Measurements from ENCODE around the gene MTIF2. TPM values are rescaled to one million over a fixed set of nuclear protein-coding genes. Genes with fewer than 3 reads are reported as not detected.
"Not testable (repeated sequence)": the region's sequence is repeated elsewhere in the genome, so short reads cannot be mapped to it uniquely, and the experiment has no call there.

Gene MTIF2
- total and polyA plus RNA-seq, 8 donors: 7.1 to 32.1 (median 21.1) TPM

GRCh38 chr2:55200416-55200815 lies 68.6 kb downstream of the MTIF2 start:
- intact Hi-C loops (cut with DNase I; ENCODE audit: low total_unique reads): no loop called here
- DNase-seq: no peak
- no peak for TF ChIP-seq POLR2A (IDR thresholded peaks at IDR 0.05)
- TF ChIP-seq CTCF (IDR thresholded peaks at IDR 0.05): no peak
- no peak for TF ChIP-seq EP300 (IDR thresholded peaks at IDR 0.05)
- H3K36me3 ChIP-seq: peaks cover 0 to 51% (median 37%) of the 10 kb centered on the region in 4 donors
- no peak overlapping the region for H3K27ac ChIP-seq
- no peaks in the 10 kb centered on the region for H3K4me1 ChIP-seq
- peaks cover 0 to 5% (median 2%) of the 10 kb centered on the region in 4 donors for H3K9me3 ChIP-seq
- no peak overlapping the region for H3K4me3 ChIP-seq
- no peaks in the 10 kb centered on the region for H3K27me3 ChIP-seq
- 91 to 100% (median 97%) methylated on average over 1 of the region's 1 CpG for WGBS, 5 donors

- no peak for DNase-seq
- TF ChIP-seq POLR2AphosphoS5 (IDR thresholded peaks at IDR 0.05): no peak
- no peak for TF ChIP-seq EP300 (IDR thresholded peaks at IDR 0.05)
- TF ChIP-seq POLR2A (IDR thresholded peaks at IDR 0.05): no peak
- no peak for TF ChIP-seq CTCF (IDR thresholded peaks at IDR 0.05)
- no peak overlapping the region for H3K4me3 ChIP-seq
- peaks cover 0 to 4% (median 0%) of the 10 kb centered on the region in 4 donors for H3K9me3 ChIP-seq
- H3K27ac ChIP-seq: no peak overlapping the region
- WGBS, 5 donors: 92 to 100% (median 96%) methylated on average over 2 of the region's 2 CpGs
- H3K27me3 ChIP-seq: no peaks in the 10 kb centered on the region
- intact Hi-C loops (cut with DNase I; ENCODE audit: low total_unique reads): no loop called here
- H3K4me1 ChIP-seq: no peaks in the 10 kb centered on the region
- peaks cover 0 to 39% (median 35%) of the 10 kb centered on the region in 4 donors for H3K36me3 ChIP-seq
Measured at GRCh38 chr2:55196526-55196925, 72.5 kb downstream of the MTIF2 start.

- intact Hi-C loops (cut with DNase I; ENCODE audit: low total_unique reads); H3K4me1 ChIP-seq; H3K27me3 ChIP-seq; H3K9me3 ChIP-seq; H3K27ac ChIP-seq; DNase-seq; H3K4me3 ChIP-seq: not testable (repeated sequence)
- 96 to 100% (median 98%) methylated on average over 2 of the region's 2 CpGs for WGBS, 5 donors
- H3K36me3 ChIP-seq: peaks cover 0 to 32% (median 30%) of the 10 kb centered on the region in 4 donors
Measured at GRCh38 chr2:55191888-55192287, 77.1 kb downstream of the MTIF2 start.

GRCh38 chr2:55186837-55187236 lies 82.2 kb downstream of the MTIF2 start:
- H3K27ac ChIP-seq; H3K36me3 ChIP-seq; H3K27me3 ChIP-seq; H3K9me3 ChIP-seq; H3K4me3 ChIP-seq; H3K4me1 ChIP-seq; intact Hi-C loops (cut with DNase I; ENCODE audit: low total_unique reads); DNase-seq: not testable (repeated sequence)
- 82 to 97% (median 88%) methylated on average over 8 of the region's 8 CpGs for WGBS, 5 donors

Small RNAs within 50 kb of the gene (small RNA-seq; reads per million reads assigned to genes)
- 0 reads per million in 4 donors for gene RF00019

Other genes starting within 250 kb of the MTIF2 start
- gene RTN4, start 218.8 kb downstream of the MTIF2 start, total RNA-seq: 100 to 1,000 TPM; 114 to 463 (median 173) TPM
- gene RTN4, start 218.8 kb downstream of the MTIF2 start, polyA plus RNA-seq: 100 to 1,000 TPM in 1 of 3 donors, 10 to 100 TPM in 2; 40.8 to 116 (median 48.7) TPM
- gene CLHC1, start 36.9 kb downstream of the MTIF2 start, total RNA-seq: 10 to 100 TPM in 1 of 5 donors, 1 to 10 TPM in 4; 1.9 to 43.9 (median 9.6) TPM
- 1 to 10 TPM; 4.0 to 8.8 (median 4.9) TPM for gene CLHC1, start 36.9 kb downstream of the MTIF2 start, polyA plus RNA-seq
- 1,000 to 10,000 TPM in 2 of 5 donors, 100 to 1,000 TPM in 3; 319 to 1,379 (median 908) TPM for gene RPS27A, start 36.5 kb downstream of the MTIF2 start, total RNA-seq
- gene RPS27A, start 36.5 kb downstream of the MTIF2 start, polyA plus RNA-seq: 1,000 to 10,000 TPM; 2,310 to 3,642 (median 2,683) TPM
- gene CCDC88A, start 150.6 kb upstream of the MTIF2 start, total RNA-seq: 10 to 100 TPM; 14.5 to 95.1 (median 63.3) TPM
- 1 to 10 TPM; 6.2 to 9.0 (median 6.2) TPM for gene CCDC88A, start 150.6 kb upstream of the MTIF2 start, polyA plus RNA-seq

All from stomach (tissue), 9 donors.